GM12878 (cell line): ENCODE data around the gene PLA2G1B. TPM values are rescaled to one million over a fixed set of nuclear protein-coding genes. Genes with fewer than 3 reads are reported as not detected.
A peak's percentile ranks its signal among the peaks of the same experiment; 100 is the strongest.

Experiments used
- ATF7 ChIP-seq: fragments of 450-650 bp; IDR thresholded peaks from 2 replicates; pipeline ENCODE4 v1.6.1; 2016; ENCODE audit warnings: low read depth, mild to moderate bottlenecking
- BCLAF1 ChIP-seq: fragments of 450-650 bp; IDR thresholded peaks from 2 replicates; pipeline ENCODE4 v1.6.1; 2017; ENCODE audit warnings: antibody characterized with exemption, mild to moderate bottlenecking, moderate library complexity
- CEBPB ChIP-seq, 2 experiments: fragments of 150-350 bp in 1 of 2; IDR thresholded peaks; 2 replicates each; pipeline ENCODE4 v1.6.1; 2012 to 2014; ENCODE audit warnings: low read depth in 2 of 2, low read length in 2 of 2, borderline replicate concordance in 1 of 2, inconsistent platforms in 1 of 2
- CREB1 ChIP-seq: IDR thresholded peaks from 2 replicates; pipeline ENCODE4 v1.6.1; 2012; ENCODE audit warnings: low read depth, mild to moderate bottlenecking, inconsistent platforms
- E2F4 ChIP-seq: IDR thresholded peaks from 2 replicates; pipeline ENCODE4 v1.6.1; 2012; ENCODE audit warnings: low read depth, low read length, improper control_type of control experiment
- GATAD2B ChIP-seq: fragments of 450-650 bp; conservative IDR thresholded peaks from 2 replicates; pipeline ENCODE4 v1.6.1; 2017; ENCODE audit warnings: low read depth, mild to moderate bottlenecking, moderate library complexity
- IRF5 ChIP-seq: fragments of 450-650 bp; IDR thresholded peaks from 2 replicates; pipeline ENCODE4 v1.6.1; 2017; ENCODE audit warnings: borderline replicate concordance
- KLF5 ChIP-seq: fragments of 450-650 bp; IDR thresholded peaks from 2 replicates; pipeline ENCODE4 v1.6.1; 2014; ENCODE audit warnings: mild to moderate bottlenecking; ENCODE audit not compliant: partially characterized antibody
- LARP7 ChIP-seq: fragments of 450-650 bp; IDR thresholded peaks from 2 replicates; pipeline ENCODE4 v1.6.1; 2017; ENCODE audit warnings: mild to moderate bottlenecking
- MAX ChIP-seq: IDR thresholded peaks from 2 replicates; pipeline ENCODE4 v1.6.1; 2012; ENCODE audit warnings: low read depth, low read length, improper control_type of control experiment
- MTA2 ChIP-seq: fragments of 450-650 bp; IDR thresholded peaks from 2 replicates; pipeline ENCODE4 v1.6.1; 2016; ENCODE audit warnings: low read depth, mild to moderate bottlenecking, moderate library complexity
- NRF1 ChIP-seq: conservative IDR thresholded peaks from 2 replicates; pipeline ENCODE4 v1.6.1; 2011; ENCODE audit warnings: mild to moderate bottlenecking, low read depth, low read length, improper control_type of control experiment
- RAD51 ChIP-seq: fragments of 450-650 bp; IDR thresholded peaks from 2 replicates; pipeline ENCODE4 v1.6.1; 2016; ENCODE audit warnings: moderate library complexity, mild to moderate bottlenecking, inconsistent platforms
- RB1 ChIP-seq: fragments of 450-650 bp; formaldehyde crosslinking; IDR thresholded peaks from 2 replicates; pipeline ENCODE4 v1.6.1; 2017; ENCODE audit warnings: mild to moderate bottlenecking, borderline replicate concordance
- RUNX3 ChIP-seq: IDR thresholded peaks from 2 replicates; pipeline ENCODE4 v1.6.1; 2012; ENCODE audit warnings: low read length, inconsistent platforms
- SMC3 ChIP-seq: IDR thresholded peaks from 2 replicates; pipeline ENCODE4 v1.6.1; 2011; ENCODE audit warnings: low read length, improper control_type of control experiment, borderline replicate concordance
- ZNF592 ChIP-seq: fragments of 450-650 bp; IDR thresholded peaks from 2 replicates; pipeline ENCODE4 v1.6.1; 2017; ENCODE audit warnings: mild to moderate bottlenecking, moderate library complexity
- polyA plus RNA-seq, 11 experiments: library from polyadenylated mRNA; depleted of rRNA in 4 of 11; unstranded in 6 of 11; stranded (reverse) in 5 of 11; fragments of >200 nt; fragmentation: Nextera tagmentation in 4 of 11; fragmentation: Illumina TruSeq in 1 of 11; extraction: Ambion mirVana in 4 of 11; extraction: Trizol in 1 of 11; gene quantifications; 1 replicate in 1 of 11; 2 replicates in 10 of 11; pipeline versions ENCODE4 v1.2.1 to v1.2.3, GENCODE V29; 2011 to 2016; ENCODE audit warnings: inconsistent platforms in 2 of 11, missing spikeins in 2 of 11, low read depth in 1 of 11
- total RNA-seq, 4 experiments: library from RNA; depleted of rRNA in 3 of 4; stranded (reverse); fragments of >200 nt in 3 of 4; fragmentation: Illumina TruSeq in 1 of 4; extraction: Trizol in 1 of 4; gene quantifications; 2 replicates each; pipeline versions ENCODE4 v1.2.1 to v1.2.3, GENCODE V29; 2013 to 2021
- TF ChIP-seq, protein P1 (sequence below): IDR thresholded peaks from 2 replicates; pipeline ENCODE4 v1.6.1; 2011; ENCODE audit warnings: low read depth, mild to moderate bottlenecking, low read length, moderate library complexity, borderline replicate concordance; ENCODE audit errors: extremely low read depth

PLA2G1B gene
- total and polyA plus RNA-seq, 10 of the 15 experiments (the other 5 are each of a cell fraction or from before 2014, with no cell fraction given), result not detected

- TF ChIP-seq ZNF592, result no peak
- TF ChIP-seq RAD51, result peak; percentile 37; the same call in 1 of the 2 replicates
- no peak for TF ChIP-seq SMC3
- TF ChIP-seq BCLAF1, result no peak
- peak; percentile 81; the same call in 1 of the 2 replicates for TF ChIP-seq CREB1
- peak; percentile 16; the same call in 1 of the 2 replicates for TF ChIP-seq LARP7
- TF ChIP-seq ATF7, result peak; percentile 66
- TF ChIP-seq IRF5, result no peak
- peak in 1 of 2 experiments; percentile 87; a peak in 1 of 4 replicates for TF ChIP-seq CEBPB (IDR thresholded peaks at IDR 0.05; ENCODE audit: borderline replicate concordance in 1 of 2, low read depth in 2 of 2, low read length in 2 of 2)
- TF ChIP-seq RB1, result no peak; the same call in 1 of the 2 replicates
- TF ChIP-seq E2F4, result no peak
- peak; percentile 92 for TF ChIP-seq KLF5
- TF ChIP-seq GATAD2B, result 0 out of 2 replicates have a peak, but pooled peaks have one; percentile 24
- TF ChIP-seq, protein P1, sequence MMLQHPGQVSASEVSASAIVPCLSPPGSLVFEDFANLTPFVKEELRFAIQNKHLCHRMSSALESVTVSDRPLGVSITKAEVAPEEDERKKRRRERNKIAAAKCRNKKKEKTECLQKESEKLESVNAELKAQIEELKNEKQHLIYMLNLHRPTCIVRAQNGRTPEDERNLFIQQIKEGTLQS, result no peak
- TF ChIP-seq MAX, result no peak
- no peak for TF ChIP-seq NRF1
- peak; percentile 47; the same call in 1 of the 2 replicates for TF ChIP-seq MTA2
- TF ChIP-seq RUNX3, result peak; percentile 79
Measured at GRCh38 chr12:120292661-120293531, 34.7 kb downstream of the PLA2G1B start, which contains the start of gene RNU4-1 (continued).
